KMS-11 (cell line): ENCODE results near the gene MILR1.

ENCODE experiments used
- H2AFZ ChIP-seq: fragments of 200-600 bp; sonication (generic); 2 replicates; pipeline ENCODE4 v1.6.1; 2016; ENCODE audit warnings: antibody characterized with exemption, mixed run types, low read depth
- H3K27ac ChIP-seq: fragments of 200-600 bp; sonication (generic); 2 replicates; pipeline ENCODE4 v1.6.1; 2016; ENCODE audit warnings: mild to moderate bottlenecking, mixed run types
- H3K27me3 ChIP-seq: fragments of 200-600 bp; sonication (generic); 2 replicates; pipeline ENCODE4 v1.6.1; 2017; ENCODE audit warnings: mild to moderate bottlenecking, low read depth, mixed run types, moderate library complexity; ENCODE audit not compliant: insufficient read depth
- H3K36me3 ChIP-seq: fragments of 200-600 bp; sonication (generic); 2 replicates; pipeline ENCODE4 v1.6.1; 2017; ENCODE audit warnings: mild to moderate bottlenecking, mixed run types; ENCODE audit not compliant: insufficient read depth
- H3K4me1 ChIP-seq: fragments of 200-600 bp; sonication (generic); 2 replicates; pipeline ENCODE4 v1.6.1; 2016; ENCODE audit warnings: mild to moderate bottlenecking, low read depth, mixed run types; ENCODE audit not compliant: poor library complexity, severe bottlenecking
- H3K4me2 ChIP-seq: fragments of 200-600 bp; sonication (generic); 2 replicates; pipeline ENCODE4 v1.7.0; 2016; ENCODE audit warnings: mild to moderate bottlenecking, mixed run types
- H3K4me3 ChIP-seq: fragments of 200-600 bp; sonication (generic); IDR thresholded peaks from 2 replicates; pipeline ENCODE4 v1.6.1; 2017; ENCODE audit warnings: low read depth, low read length, mixed read lengths; ENCODE audit not compliant: insufficient read depth
- H3K79me2 ChIP-seq: fragments of 200-600 bp; sonication (generic); 2 replicates; pipeline ENCODE4 v1.6.1; 2016; ENCODE audit warnings: low read depth, mixed run types; ENCODE audit not compliant: insufficient read depth
- H3K9ac ChIP-seq: fragments of 200-600 bp; sonication (generic); 2 replicates; pipeline ENCODE4 v1.6.1; 2016; ENCODE audit warnings: mild to moderate bottlenecking, mixed run types
- H4K20me1 ChIP-seq: fragments of 200-600 bp; sonication (generic); 2 replicates; pipeline ENCODE4 v1.6.1; 2016; ENCODE audit warnings: mild to moderate bottlenecking, mixed run types; ENCODE audit not compliant: insufficient read depth
- CTCF ChIP-seq: fragments of 200-600 bp; sonication (generic); conservative IDR thresholded peaks from 2 replicates; pipeline ENCODE4 v1.6.1; 2017; ENCODE audit warnings: low read depth, mild to moderate bottlenecking, antibody characterized with exemption, low read length, moderate library complexity, mixed read lengths

Gene MILR1

GRCh38 chr17:64503821-64504768, 55.2 kb downstream of the MILR1 start:
- no peak overlapping the region for H2AFZ ChIP-seq
- peaks cover 67% of the 10 kb centered on the region for H4K20me1 ChIP-seq
- peaks cover 69% of the 10 kb centered on the region for H3K4me1 ChIP-seq
- no peaks in the 10 kb centered on the region for H3K27me3 ChIP-seq
- no peak for TF ChIP-seq CTCF
- H3K79me2 ChIP-seq = peaks cover 88% of the 10 kb centered on the region
- H3K9ac ChIP-seq = peak overlapping the region; percentile 100; the same call in 1 of the 2 replicates
- peak overlapping the region; percentile 99; the same call in 1 of the 2 replicates for H3K27ac ChIP-seq
- no peak overlapping the region for H3K4me3 ChIP-seq
- peak overlapping the region; percentile 55 for H3K4me2 ChIP-seq
- peaks cover 60% of the 10 kb centered on the region for H3K36me3 ChIP-seq

- no peaks in the 10 kb centered on the region for H3K27me3 ChIP-seq
- H3K36me3 ChIP-seq = peaks cover 53% of the 10 kb centered on the region
- no peak overlapping the region for H3K4me3 ChIP-seq
- H4K20me1 ChIP-seq = peaks cover 62% of the 10 kb centered on the region
- peak overlapping the region; percentile 99 for H3K27ac ChIP-seq
- peaks cover 62% of the 10 kb centered on the region for H3K4me1 ChIP-seq
- no peak overlapping the region for H2AFZ ChIP-seq
- TF ChIP-seq CTCF = no peak
- peak overlapping the region; percentile 100 for H3K9ac ChIP-seq
- H3K4me2 ChIP-seq = peak overlapping the region; percentile 55
- peaks cover 88% of the 10 kb centered on the region for H3K79me2 ChIP-seq
Measured at GRCh38 chr17:64504769-64505339, 55.9 kb downstream of the MILR1 start.

GRCh38 chr17:64505340-64506200, 56.7 kb downstream of the MILR1 start:
- Histone ChIP-seq H3K27me3 (no peaks in the 10 kb centered on the region), H3K4me3 (no peak overlapping the region), H3K4me1 (peaks cover 55% of the 10 kb centered on the region), H3K79me2 (peaks cover 82% of the 10 kb centered on the region), H2AFZ (no peak overlapping the region), H3K4me2 (peak overlapping the region; percentile 55), H3K9ac (peak overlapping the region; percentile 100), H3K36me3 (peaks cover 46% of the 10 kb centered on the region), H4K20me1 (peaks cover 55% of the 10 kb centered on the region), H3K27ac (peak overlapping the region; percentile 99)
- TF ChIP-seq CTCF = no peak

DNA sequence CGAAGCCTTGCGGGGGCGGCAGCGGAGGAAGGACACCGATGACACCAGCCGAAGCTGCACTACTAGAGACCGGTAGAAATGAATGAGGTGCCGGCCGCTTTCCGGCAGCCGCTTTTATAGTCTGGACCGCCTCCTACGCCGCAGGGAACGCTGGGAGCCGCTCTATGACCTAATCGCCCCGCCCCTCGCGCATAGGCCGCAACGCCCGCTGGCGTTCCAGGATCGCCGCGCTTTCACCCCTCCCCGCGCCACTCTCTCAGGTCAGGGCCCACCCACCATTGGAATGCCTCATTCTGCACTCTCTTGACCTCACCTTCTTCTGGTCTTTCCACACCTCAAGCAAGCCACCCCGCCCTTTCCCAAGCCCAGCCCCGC, 57.3 kb downstream of the MILR1 start, which contains the start of gene DDX5:
Gene DDX5, minus strand, starts transcription at position 89 of the 375 bp plus-strand sequence. CDS start 170 bp downstream, outside the sequence.
- H4K20me1 ChIP-seq = peaks cover 49% of the 10 kb centered on the region
- no peaks in the 10 kb centered on the region for H3K27me3 ChIP-seq
- peaks cover 48% of the 10 kb centered on the region for H3K4me1 ChIP-seq
- H3K4me3 ChIP-seq = no peak within 1 kb of the TSS
- peak within 1 kb of the TSS; percentile 72 for H2AFZ ChIP-seq
- H3K9ac ChIP-seq = peak within 1 kb of the TSS; percentile 100
- H3K79me2 ChIP-seq = peaks cover 75% of the 10 kb centered on the region
- H3K27ac ChIP-seq = peak within 1 kb of the TSS; percentile 99
- H3K4me2 ChIP-seq = peak within 1 kb of the TSS; percentile 91
- no peak for TF ChIP-seq CTCF
- H3K36me3 ChIP-seq = peaks cover 39% of the 10 kb centered on the region
